GM13977 (cell line): ENCODE measurements around the gene FAM193A.

Experiments
- DNase-seq: peaks from one replicate; pipeline ENCODE4 v3.0.0; 2012; ENCODE audit warnings: low spot score
- CTCF ChIP-seq: IDR thresholded peaks from 2 replicates; pipeline ENCODE4 v1.5.1; 2012; ENCODE audit warnings: mild to moderate bottlenecking, control low read depth; ENCODE audit not compliant: insufficient read depth; ENCODE audit errors: extremely low read depth, missing control alignments
- in situ Hi-C: fragments of 300-500 bp; cut with MboI; formaldehyde crosslinking; loops from one replicate; pipeline ENCODE4 v1.12.0; 2022; ENCODE audit warnings: low sequenced_read_pairs, low pct_unique_long_range_greater_than_20kb, mixed read lengths, inconsistent platforms; ENCODE audit not compliant: unreplicated experiment

The FAM193A gene

GRCh38 chr4:2621419-2621818 is 85.0 kb downstream of the FAM193A start:
- DNase-seq = no peak
- TF ChIP-seq CTCF = no peak
- in situ Hi-C loops = no loop called here

- in situ Hi-C loops = no loop called here
- DNase-seq = no peak
These were observed 87.0 kb downstream of the FAM193A start for GRCh38 chr4:2623442-2623841.

GRCh38 chr4:2624782-2625530 is 88.5 kb downstream of the FAM193A start:
- in situ Hi-C loops = no loop called here
- DNase-seq = no peak
- TF ChIP-seq CTCF = no peak

More at GRCh38 chr4:2623442-2623841, 87.0 kb downstream of the FAM193A start:
- TF ChIP-seq CTCF = no peak

GRCh38 chr4:2626231-2626630 is 89.8 kb downstream of the FAM193A start:
- in situ Hi-C loops = no loop called here
- TF ChIP-seq CTCF = no peak
- DNase-seq = no peak

- no peak for DNase-seq
- in situ Hi-C loops = no loop called here
- no peak for TF ChIP-seq CTCF
These were observed 94.3 kb downstream of the FAM193A start for GRCh38 chr4:2630556-2631273.

GRCh38 chr4:2634014-2634413 is 97.6 kb downstream of the FAM193A start:
- TF ChIP-seq CTCF = no peak
- no peak for DNase-seq
- in situ Hi-C loops = no loop called here
